SH-SY5Y (cell line): ENCODE results near the gene POT1.

Experiments
- GATA2 ChIP-seq: IDR thresholded peaks from 2 replicates; pipeline ENCODE4 v1.6.1; 2011; ENCODE audit warnings: mild to moderate bottlenecking, low read depth, low read length
- GATA3 ChIP-seq: IDR thresholded peaks from 2 replicates; pipeline ENCODE4 v1.6.1; 2011; ENCODE audit warnings: low read depth, mild to moderate bottlenecking, low read length, moderate library complexity

POT1 gene

GRCh38 chr7:124930173-124930623, 573 bp upstream of the POT1 start:
- no peak for TF ChIP-seq GATA2
- TF ChIP-seq GATA3 = no peak

- no peak for TF ChIP-seq GATA3
- TF ChIP-seq GATA2 = no peak
Observed at GRCh38 chr7:124924906-124925305, 4.7 kb downstream of the POT1 start.

DNA sequence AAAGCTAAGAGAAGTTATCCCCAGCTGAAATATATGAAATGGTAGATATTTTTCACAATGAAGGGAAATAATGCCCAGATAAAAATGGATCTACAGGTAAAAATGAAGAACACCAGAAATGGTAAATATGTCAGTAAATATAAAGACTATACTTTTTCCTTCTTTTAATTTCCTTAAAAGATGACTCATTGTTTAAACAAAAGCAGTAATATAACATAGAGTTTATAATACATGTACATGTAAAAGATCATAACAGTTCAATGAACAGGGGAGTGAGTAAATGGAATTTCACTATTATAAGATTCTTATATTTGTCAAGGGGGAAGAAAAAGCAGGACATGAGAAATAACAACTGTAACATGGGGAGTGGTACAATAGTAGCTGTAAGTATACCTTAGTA, 7.4 kb downstream of the POT1 start:
- no peak for TF ChIP-seq GATA3
- no peak for TF ChIP-seq GATA2

GRCh38 chr7:124919841-124920240, 9.8 kb downstream of the POT1 start:
- TF ChIP-seq GATA3 (no peak), GATA2 (no peak)

- TF ChIP-seq GATA2 (no peak), GATA3 (no peak)
Observed at GRCh38 chr7:124918662-124919061, 11.0 kb downstream of the POT1 start.

- TF ChIP-seq GATA2 (no peak), GATA3 (no peak)
Observed at GRCh38 chr7:124915242-124915641, 14.4 kb downstream of the POT1 start.

DNA sequence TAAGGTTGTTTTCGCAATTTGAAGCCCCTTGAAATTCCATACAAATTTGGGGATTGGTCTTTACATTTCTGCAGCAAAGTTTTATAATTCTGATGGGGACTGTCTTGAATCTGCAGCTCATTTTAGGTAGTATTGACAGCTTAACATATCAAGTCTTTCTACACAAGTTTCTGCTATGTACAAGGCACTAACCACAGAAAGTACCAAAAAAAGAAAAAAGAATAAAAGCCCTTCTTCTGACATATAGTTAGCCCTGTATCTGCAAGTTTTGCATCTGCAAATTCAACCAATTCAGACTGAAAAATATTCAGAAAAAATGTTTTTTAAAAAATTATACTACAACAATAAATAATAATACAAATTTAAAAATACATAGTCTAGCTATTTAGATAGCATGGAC, 15.3 kb downstream of the POT1 start:
- TF ChIP-seq GATA3 (no peak), GATA2 (no peak)

- TF ChIP-seq GATA3 (no peak), GATA2 (no peak)
Observed at GRCh38 chr7:124912972-124913371, 16.7 kb downstream of the POT1 start.

DNA sequence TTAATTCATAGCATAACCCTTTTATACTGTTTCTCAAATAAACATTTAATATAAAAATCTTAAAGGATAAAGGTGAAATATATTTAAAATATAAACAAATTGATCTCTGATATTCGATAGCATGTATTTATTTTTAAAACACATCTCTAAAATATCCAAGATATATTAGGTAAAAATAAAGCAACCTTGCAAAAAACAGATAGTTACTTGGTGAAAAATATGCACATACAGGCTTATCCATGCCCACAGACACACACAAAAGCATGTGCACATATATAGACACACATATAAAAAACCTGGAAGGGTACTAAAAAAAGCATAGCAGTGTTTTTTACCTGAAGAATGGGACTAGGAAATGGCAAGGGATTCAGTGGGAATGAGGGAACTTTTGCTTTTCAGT, 19.8 kb downstream of the POT1 start:
- TF ChIP-seq GATA3 (no peak), GATA2 (no peak)

DNA sequence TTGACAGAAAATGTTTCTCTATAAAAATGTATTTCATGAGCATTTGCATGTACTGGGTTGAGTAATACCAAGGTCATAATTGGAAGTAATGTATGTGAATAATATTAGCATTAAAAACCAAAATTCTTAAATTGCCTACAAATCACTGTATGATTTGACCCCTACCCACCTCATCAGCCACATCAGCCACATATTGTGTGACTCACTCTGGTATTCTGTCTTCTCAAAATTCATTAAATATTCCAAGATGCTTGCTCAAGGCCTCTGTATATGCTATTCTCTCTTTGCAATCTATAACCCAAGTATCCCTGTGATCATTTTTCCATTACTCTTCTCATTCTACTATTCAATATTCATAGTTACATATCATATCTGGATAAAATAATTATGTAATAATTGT, 21.4 kb downstream of the POT1 start:
- TF ChIP-seq GATA2 = no peak
- TF ChIP-seq GATA3 = no peak

GRCh38 chr7:124907490-124907889, 22.1 kb downstream of the POT1 start:
- no peak for TF ChIP-seq GATA3
- TF ChIP-seq GATA2 = no peak

- TF ChIP-seq GATA2 (no peak), GATA3 (no peak)
Observed at GRCh38 chr7:124898531-124898930, 31.1 kb downstream of the POT1 start.

- TF ChIP-seq GATA2 (no peak), GATA3 (no peak)
Observed at GRCh38 chr7:124896001-124896400, 33.6 kb downstream of the POT1 start.

GRCh38 chr7:124893140-124893827, 36.3 kb downstream of the POT1 start:
- TF ChIP-seq GATA3 (no peak), GATA2 (no peak)

DNA sequence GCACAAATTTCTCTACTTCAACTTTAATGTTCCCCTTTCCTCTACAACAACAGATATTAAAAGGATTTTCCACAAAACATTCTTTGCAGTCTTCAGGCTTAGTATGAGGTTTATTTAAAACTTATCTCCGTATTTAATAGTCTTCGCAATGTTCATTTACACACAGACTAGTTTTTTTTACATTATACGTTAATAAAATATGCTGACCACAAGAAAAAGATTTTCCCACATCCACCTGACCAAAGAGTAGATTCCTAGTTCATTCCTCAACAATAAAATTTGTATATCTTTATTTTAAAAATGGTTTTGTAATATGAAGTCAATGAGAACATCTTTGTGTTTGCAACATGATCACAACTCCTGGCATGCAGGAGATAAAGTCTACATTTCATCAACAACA, 42.4 kb downstream of the POT1 start:
- TF ChIP-seq GATA2 (no peak), GATA3 (no peak)

GRCh38 chr7:124881981-124882380, 47.6 kb downstream of the POT1 start:
- TF ChIP-seq GATA2 = no peak
- TF ChIP-seq GATA3 = no peak
